Right lobe of liver (tissue), 6 donors: ENCODE data around the gene AAMP. TPM values are rescaled to one million over a fixed set of nuclear protein-coding genes. Genes with fewer than 3 reads are reported as not detected.
A peak's percentile ranks its signal among the peaks of the same experiment; 100 is the strongest.

ENCODE experiments used
- ATAC-seq, 4 donors: fragments of 200-7000 bp; cut with Tn5 transposase; one replicate each; pipeline ENCODE4 v1.9.1; 2020; ENCODE audit warnings: mild to moderate bottlenecking in 4 of 4, moderate library complexity in 4 of 4
- DNase-seq, 3 donors: peaks; one replicate each; pipeline ENCODE4 v3.0.0-alpha.2; 2020
- H3K27ac ChIP-seq, 3 donors: fragments of 200-600 bp; one replicate each; pipeline ENCODE4 v1.8.0; 2022
- H3K27me3 ChIP-seq, 2 donors: fragments of 200-600 bp; one replicate each; pipeline ENCODE4 v1.8.0; 2022
- H3K36me3 ChIP-seq, 4 donors: fragments of 200-600 bp; sonication (generic) in 1 of 4; one replicate each; pipeline versions ENCODE4 v1.5.1 to v1.8.0; 2017 to 2022; ENCODE audit warnings: control low read depth in 1 of 4
- H3K4me1 ChIP-seq, 4 donors: fragments of 200-600 bp; sonication (generic) in 1 of 4; one replicate each; pipeline versions ENCODE4 v1.5.1 to v1.8.0; 2017 to 2022; ENCODE audit warnings: control low read depth in 1 of 4
- H3K4me3 ChIP-seq, 3 donors: fragments of 200-600 bp; one replicate each; pipeline ENCODE4 v1.8.0; 2022
- H3K9me3 ChIP-seq, 4 donors: fragments of 200-600 bp; sonication (generic) in 1 of 4; one replicate each; pipeline versions ENCODE4 v1.5.1 to v1.8.0; 2017 to 2022; ENCODE audit warnings: control low read depth in 1 of 4
- CTCF ChIP-seq, 4 donors: fragments of 200-600 bp in 3 of 4; fragments of 450-650 bp in 1 of 4; IDR thresholded peaks; one replicate each; pipeline versions ENCODE4 v1.5.1 to v1.8.0; 2016 to 2022; ENCODE audit warnings: antibody characterized with exemption in 4 of 4, mild to moderate bottlenecking in 2 of 4
- POLR2A ChIP-seq: fragments of 450-650 bp; IDR thresholded peaks from one replicate; pipeline ENCODE4 v1.6.1; 2017; ENCODE audit warnings: antibody characterized with exemption, mild to moderate bottlenecking
- WGBS: methylation state at CpG from one replicate; pipeline ENCODE4 v1.1.6; 2018; ENCODE audit warnings: low coverage, low lambda C conversion rate; ENCODE audit not compliant: insufficient coverage; ENCODE audit errors: missing lambda C conversion rate; 5-methylcytosine and 5-hydroxymethylcytosine counted together
- intact Hi-C, 2 donors: fragments of 100-400 bp; cut with DNase I; formaldehyde crosslinking; loops; one replicate each; pipeline versions ENCODE4 v1.11.2 to v1.14.1; 2022
- total RNA-seq, 6 experiments: library from RNA; depleted of rRNA in 2 of 6; stranded (reverse); fragments of >200 nt in 2 of 6; fragmentation: NEBNext Ultra II Directional in 3 of 6; extraction: Animal tissue kit (Norgen Biotek cat#: 25700) in 3 of 6; gene quantifications; one replicate each; pipeline versions ENCODE4 v1.1.0 to v1.2.4, GENCODE V29; 2016 to 2023
- donor health status: DM: no; HTN: yes; CAD: no.
- donor health status: DM: no; HTN: no; CAD: no.
- donor health status: DM: no; HTN: no; CAD: no.
- donor health status: DM: no; HTN: yes; CAD: no.
- donor health status: DM: no; HTN: yes; CAD: no.

The AAMP gene
- total RNA-seq, 6 experiments from 2014 or later = 40.0 to 99.5 (median 45.2) TPM

- 42% methylated on average over 5 of the region's 5 CpGs for WGBS
- Histone ChIP-seq H3K4me1 (peaks cover 0 to 33% (median 7%) of the 10 kb centered on the region in 4 donors), H3K9me3 (no peaks in the 10 kb centered on the region), H3K27me3 (no peaks in the 10 kb centered on the region), H3K4me3 (no peak overlapping the region), H3K27ac (no peak overlapping the region), H3K36me3 (peaks cover 0 to 22% (median 0%) of the 10 kb centered on the region in 4 donors)
- intact Hi-C loops = no loop called here
- DNase-seq (no peak), ATAC-seq (no peak)
- TF ChIP-seq CTCF (IDR thresholded peaks at IDR 0.05) (no peak), POLR2A (no peak)
Measured at GRCh38 chr2:218221000-218221399, 48.9 kb downstream of the AAMP start.

DNA sequence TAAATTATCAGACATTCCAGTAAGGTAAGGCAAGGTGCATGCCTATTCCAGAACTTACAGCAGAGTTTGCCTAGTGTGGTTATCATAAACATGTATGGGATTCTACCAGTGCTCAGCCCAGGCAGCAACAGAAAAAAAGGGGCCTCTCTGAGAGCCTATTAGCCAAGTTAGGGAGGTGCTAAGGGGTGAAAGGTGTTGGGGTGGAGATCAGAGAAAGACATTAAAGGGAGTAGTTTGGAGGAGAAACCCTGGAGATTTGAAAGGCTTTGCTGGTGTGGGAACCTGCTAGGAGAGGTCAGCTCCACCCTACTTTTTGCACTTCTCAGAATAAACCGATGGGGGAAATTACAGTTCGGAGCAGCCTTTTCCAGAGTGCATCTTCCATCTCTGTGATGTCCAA lies 50.0 kb downstream of the AAMP start:
- Histone ChIP-seq H3K4me3 (no peak overlapping the region), H3K27ac (no peak overlapping the region), H3K9me3 (no peaks in the 10 kb centered on the region), H3K36me3 (peaks cover 0 to 11% (median 0%) of the 10 kb centered on the region in 4 donors), H3K27me3 (no peaks in the 10 kb centered on the region), H3K4me1 (peaks cover 0 to 33% (median 7%) of the 10 kb centered on the region in 4 donors)
- no peak for ATAC-seq
- no peak for TF ChIP-seq POLR2A
- no peak for TF ChIP-seq CTCF (IDR thresholded peaks at IDR 0.05)
- no peak for DNase-seq
- 63% methylated on average over 2 of the region's 2 CpGs for WGBS
- intact Hi-C loops = no loop called here

DNA sequence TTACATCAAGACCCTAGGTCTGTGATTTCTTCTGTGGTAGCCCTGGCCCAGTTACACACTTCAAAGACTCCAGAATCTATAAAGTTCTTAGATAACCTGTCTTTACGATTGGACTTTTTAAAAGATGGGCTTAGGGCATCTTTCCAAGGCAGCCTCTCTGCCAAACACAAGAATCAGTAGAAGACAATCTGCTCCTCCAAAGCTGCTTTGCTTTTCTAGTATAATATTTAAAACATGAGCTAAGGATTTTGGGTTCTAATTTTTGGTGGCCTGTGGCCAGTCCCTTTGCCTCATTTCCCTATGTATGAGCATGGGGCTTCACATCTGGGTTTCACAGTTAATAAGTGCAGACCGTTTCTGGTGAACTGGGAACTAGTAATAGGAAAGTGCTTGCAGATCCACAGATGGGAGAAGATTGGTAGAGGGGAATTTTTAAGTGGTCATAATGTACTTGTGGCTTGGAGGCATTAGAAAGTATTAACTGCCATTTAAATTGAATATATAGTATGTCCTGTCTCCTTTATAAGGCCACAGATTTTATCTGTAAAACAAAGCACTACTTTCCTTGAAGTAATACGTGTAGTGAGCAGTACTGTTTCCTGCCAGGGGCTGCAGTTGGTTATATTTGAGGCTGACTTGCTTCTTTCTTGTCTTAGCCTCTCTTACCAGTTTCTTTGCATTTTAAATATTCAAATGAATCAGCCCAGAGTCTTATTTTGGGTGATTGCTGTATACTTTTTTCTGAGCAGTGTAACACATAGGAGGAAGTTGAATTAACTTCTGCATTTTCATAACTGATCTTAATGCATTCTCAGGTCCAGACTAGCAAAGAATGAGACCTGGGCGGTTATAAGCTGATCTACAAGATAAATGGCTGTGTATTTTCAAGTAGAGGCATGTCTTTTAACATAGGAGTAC lies 51.4 kb downstream of the AAMP start:
- peak overlapping the region; percentile 72 to 92 (median 91) for H3K27ac ChIP-seq
- peaks cover 0 to 33% (median 7%) of the 10 kb centered on the region in 4 donors for H3K4me1 ChIP-seq
- TF ChIP-seq POLR2A (no peak), CTCF (IDR thresholded peaks at IDR 0.05) (no peak)
- H3K27me3 ChIP-seq = no peaks in the 10 kb centered on the region
- ATAC-seq = no peak
- H3K4me3 ChIP-seq = peak overlapping the region; percentile 83 to 91 (median 84)
- H3K36me3 ChIP-seq = peaks cover 0 to 5% (median 0%) of the 10 kb centered on the region in 4 donors
- intact Hi-C loops = no loop called here
- no peaks in the 10 kb centered on the region for H3K9me3 ChIP-seq
- 29% methylated on average over 4 of the region's 4 CpGs for WGBS
- DNase-seq = no peak

DNA sequence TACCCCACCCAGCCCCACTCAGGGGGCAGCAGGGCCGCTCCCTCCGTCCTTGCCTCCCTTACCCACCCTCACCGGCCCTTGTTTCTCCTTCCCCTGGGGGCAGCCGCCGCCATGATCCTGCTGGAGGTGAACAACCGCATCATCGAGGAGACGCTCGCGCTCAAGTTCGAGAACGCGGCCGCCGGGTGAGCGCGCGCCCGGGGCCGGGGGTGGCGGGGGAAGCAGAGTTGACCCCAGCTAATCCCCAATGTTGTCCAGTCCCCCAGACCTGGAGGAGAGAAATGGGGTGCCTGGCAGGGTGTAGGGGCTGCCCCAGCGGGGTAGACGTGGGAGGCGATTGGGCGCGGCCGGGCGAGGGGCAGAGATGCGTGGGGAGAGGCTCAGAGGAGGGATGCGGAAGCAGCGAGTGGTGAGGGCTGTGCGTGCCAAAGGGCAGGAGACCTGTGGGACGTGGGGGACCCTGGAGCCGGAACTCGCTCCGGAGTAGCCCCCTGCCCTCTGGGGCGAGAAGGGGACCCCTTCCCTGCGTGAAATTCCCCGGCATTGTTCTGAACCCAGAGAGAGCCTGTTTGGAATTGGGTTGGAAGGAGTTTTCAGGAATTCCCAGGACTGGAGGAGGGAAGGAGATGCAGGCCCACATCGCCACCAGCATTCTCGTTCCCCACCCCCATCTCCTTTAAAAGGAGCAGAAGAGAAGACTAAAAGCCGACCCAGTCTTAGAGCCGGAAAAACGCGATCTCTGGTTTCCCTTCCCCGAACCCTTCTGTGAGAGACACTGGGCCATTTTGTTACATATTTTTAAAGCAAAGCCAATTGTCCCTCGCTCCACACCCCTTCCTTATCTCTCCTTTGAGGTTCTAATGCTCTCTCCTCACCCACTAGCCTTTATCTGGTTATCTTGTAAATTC lies 52.3 kb downstream of the AAMP start:
- peak overlapping the region; percentile 72 to 92 (median 91) for H3K27ac ChIP-seq
- intact Hi-C loops = no loop called here
- DNase-seq = peak; percentile 69 to 78 (median 75)
- no peaks in the 10 kb centered on the region for H3K27me3 ChIP-seq
- no peaks in the 10 kb centered on the region for H3K9me3 ChIP-seq
- 3% methylated on average over 31 of the region's 47 CpGs for WGBS
- peaks cover 0 to 32% (median 7%) of the 10 kb centered on the region in 4 donors for H3K4me1 ChIP-seq
- H3K36me3 ChIP-seq = peaks cover 0 to 5% (median 0%) of the 10 kb centered on the region in 4 donors
- H3K4me3 ChIP-seq = peak overlapping the region; percentile 83 to 91 (median 84)
- peak; percentile 57 to 64 (median 60) for ATAC-seq
- TF ChIP-seq POLR2A = no peak
- TF ChIP-seq CTCF (IDR thresholded peaks at IDR 0.05) = no peak
